CD14-positive monocyte (primary cell): ENCODE results near the gene EPS15. TPM values are rescaled to one million over a fixed set of nuclear protein-coding genes. Genes with fewer than 3 reads are reported as not detected.

ENCODE experiments used
- DNase-seq, 3 donors: peaks; one replicate each; pipeline ENCODE4 v3.0.0-alpha.2; 2011 to 2022
- H2AFZ ChIP-seq: 2 replicates; pipeline ENCODE4 v1.6.0; 2012; ENCODE audit warnings: mild to moderate bottlenecking, low read depth, low read length, inconsistent platforms; ENCODE audit not compliant: insufficient read depth, poor library complexity, severe bottlenecking
- H3K27ac ChIP-seq, 2 donors: 1 replicate in 1 of 2; 2 replicates in 1 of 2; pipeline ENCODE4 v1.5.1; 2012 to 2013; ENCODE audit warnings: low read length in 2 of 2, control low read depth in 1 of 2, inconsistent platforms in 1 of 2, low read depth in 1 of 2, mild to moderate bottlenecking in 1 of 2
- H3K27me3 ChIP-seq, 2 donors: one replicate each; pipeline versions ENCODE4 v1.6.0 to v1.6.1; 2011 to 2013; ENCODE audit warnings: low read length in 2 of 2; ENCODE audit not compliant: control insufficient read depth in 2 of 2, insufficient read depth in 2 of 2
- H3K36me3 ChIP-seq, 2 donors: replicated peaks in 1 of 2; 1 replicate in 1 of 2; 2 replicates in 1 of 2; pipeline versions ENCODE4 v1.5.1 to v1.6.1; 2012 to 2013; ENCODE audit warnings: low read length in 2 of 2, control low read depth in 1 of 2, inconsistent platforms in 1 of 2, mild to moderate bottlenecking in 1 of 2; ENCODE audit not compliant: insufficient read depth in 2 of 2, control insufficient read depth in 1 of 2
- H3K4me1 ChIP-seq, 2 donors: 1 replicate in 1 of 2; 2 replicates in 1 of 2; pipeline versions ENCODE4 v1.5.1 to v1.6.1; 2012 to 2013; ENCODE audit warnings: low read length in 2 of 2, control low read depth in 1 of 2, inconsistent platforms in 1 of 2, mild to moderate bottlenecking in 1 of 2, moderate library complexity in 1 of 2; ENCODE audit not compliant: insufficient read depth in 2 of 2, control insufficient read depth in 1 of 2
- H3K4me2 ChIP-seq: replicated peaks from 2 replicates; pipeline ENCODE3; 2012; ENCODE audit warnings: low read length, moderate library complexity, mild to moderate bottlenecking; ENCODE audit not compliant: poor library complexity, severe bottlenecking; ENCODE audit errors: extremely low read depth
- H3K4me3 ChIP-seq, 3 experiments: fragments of 200-600 bp in 1 of 3; sonication (generic) in 1 of 3; replicated peaks in 1 of 3; 1 replicate in 2 of 3; 2 replicates in 1 of 3; pipeline ENCODE4 v1.5.1; 2011 to 2013; ENCODE audit warnings: low read length in 3 of 3, mild to moderate bottlenecking in 3 of 3, control low read depth in 2 of 3, low read depth in 2 of 3, inconsistent platforms in 1 of 3, moderate library complexity in 1 of 3
- H3K79me2 ChIP-seq: 2 replicates; pipeline ENCODE4 v1.6.0; 2012; ENCODE audit warnings: mild to moderate bottlenecking, control low read depth, inconsistent platforms, low read length, moderate library complexity; ENCODE audit not compliant: insufficient read depth
- H3K9ac ChIP-seq: 2 replicates; pipeline ENCODE4 v1.6.0; 2017; ENCODE audit warnings: low read length, mild to moderate bottlenecking; ENCODE audit not compliant: insufficient read depth, poor library complexity, severe bottlenecking
- H3K9me3 ChIP-seq, 2 donors: replicated peaks in 1 of 2; 1 replicate in 1 of 2; 2 replicates in 1 of 2; pipeline versions ENCODE4 v1.5.1 to v1.6.1; 2012 to 2013; ENCODE audit warnings: low read length in 2 of 2, control low read depth in 1 of 2; ENCODE audit not compliant: control insufficient read depth in 1 of 2, insufficient read depth in 1 of 2
- H4K20me1 ChIP-seq: 2 replicates; pipeline ENCODE4 v1.6.0; 2012; ENCODE audit warnings: mild to moderate bottlenecking, low read length, control low read depth, moderate library complexity; ENCODE audit not compliant: insufficient read depth
- H3K27ac Mint-ChIP-seq, 7 donors: one replicate each; pipeline ENCODE4 v1.8.0; 2020; ENCODE audit warnings: mild to moderate bottlenecking in 7 of 7, mixed read lengths in 7 of 7, moderate library complexity in 6 of 7, inconsistent platforms in 2 of 7
- H3K27me3 Mint-ChIP-seq, 3 donors: one replicate each; pipeline ENCODE4 v1.8.0; 2021 to 2022; ENCODE audit warnings: low read depth in 3 of 3, mild to moderate bottlenecking in 3 of 3, mixed read lengths in 3 of 3, moderate library complexity in 3 of 3, inconsistent platforms in 1 of 3
- H3K36me3 Mint-ChIP-seq, 2 donors: one replicate each; pipeline ENCODE4 v1.8.0; 2020; ENCODE audit warnings: mixed read lengths in 2 of 2, inconsistent platforms in 1 of 2, mild to moderate bottlenecking in 1 of 2
- H3K4me1 Mint-ChIP-seq: one replicate; pipeline ENCODE4 v1.8.0; 2020; ENCODE audit warnings: mild to moderate bottlenecking, mixed read lengths
- H3K4me3 Mint-ChIP-seq, 2 donors: one replicate each; pipeline ENCODE4 v1.8.0; 2020; ENCODE audit warnings: mild to moderate bottlenecking in 2 of 2, mixed read lengths in 2 of 2, moderate library complexity in 1 of 2
- H3K9me3 Mint-ChIP-seq, 7 donors: one replicate each; pipeline ENCODE4 v1.8.0; 2020 to 2022; ENCODE audit warnings: mixed read lengths in 7 of 7, mild to moderate bottlenecking in 6 of 7, moderate library complexity in 6 of 7, inconsistent platforms in 2 of 7
- CTCF ChIP-seq: fragments of 200-600 bp; IDR thresholded peaks from one replicate; pipeline ENCODE4 v1.8.0; 2022; ENCODE audit warnings: antibody characterized with exemption, mild to moderate bottlenecking
- WGBS: methylation state at CpG from one replicate; pipeline ENCODE4 v1.1.5; 2013; ENCODE audit warnings: missing lambda C conversion rate; ENCODE audit not compliant: insufficient coverage; 5-methylcytosine and 5-hydroxymethylcytosine counted together
- intact Hi-C, 2 donors: fragments of 100-400 bp; cut with micrococcal nuclease; formaldehyde crosslinking; loops; one replicate each; pipeline versions ENCODE4 v1.15.0 to v1.15.1; 2023
- polyA plus RNA-seq, 3 donors: library from polyadenylated mRNA; depleted of rRNA in 1 of 3; unstranded in 2 of 3; stranded (reverse) in 1 of 3; fragments of 300-500 nt in 2 of 3; fragments of >200 nt in 1 of 3; fragmentation: Illumina TruSeq in 2 of 3; gene quantifications; 1 replicate in 2 of 3; 2 replicates in 1 of 3; pipeline ENCODE4 v1.2.3, GENCODE V29; 2012 to 2021

EPS15 gene
- polyA plus RNA-seq, 3 donors, result 26.7 to 53.6 (median 36.4) TPM

- Histone ChIP-seq H3K4me1 (peaks cover 19 to 24% of the 10 kb centered on the region in 2 donors), H2AFZ (no peak overlapping the region), H3K9ac (no peak overlapping the region), H3K36me3 (peaks cover 46 to 74% of the 10 kb centered on the region in 2 donors), H3K4me2 (no peak overlapping the region), H3K79me2 (peaks cover 4% of the 10 kb centered on the region), H3K27me3 (no peaks in the 10 kb centered on the region), H3K9me3 (no peaks in the 10 kb centered on the region), H4K20me1 (peaks cover 52% of the 10 kb centered on the region), H3K4me3 (no peak overlapping the region), H3K27ac (no peak overlapping the region)
- H3K36me3 Mint-ChIP-seq, result peaks cover 53 to 57% of the 10 kb centered on the region in 2 donors
- intact Hi-C loops, result no loop called here
- TF ChIP-seq CTCF, result no peak
- no peak overlapping the region for H3K4me3 Mint-ChIP-seq
- no peak for DNase-seq
- H3K27me3 Mint-ChIP-seq, result no peaks in the 10 kb centered on the region
- peaks cover 24% of the 10 kb centered on the region for H3K4me1 Mint-ChIP-seq
- H3K27ac Mint-ChIP-seq, result peak overlapping the region in 1 of 7 donors; percentile 33
- peaks cover 0 to 3% (median 0%) of the 10 kb centered on the region in 7 donors for H3K9me3 Mint-ChIP-seq
- whole genome bisulfite sequencing, result 95% methylated on average over 3 of the region's 3 CpGs
These were observed 49.5 kb downstream of the EPS15 start for GRCh38 chr1:51469518-51469917.

- H3K4me3 ChIP-seq, result no peak overlapping the region
- H3K4me3 Mint-ChIP-seq, result no peak overlapping the region
- H3K4me1 Mint-ChIP-seq, result no peaks in the 10 kb centered on the region
- H3K27ac ChIP-seq, result no peak overlapping the region
- H2AFZ ChIP-seq, result no peak overlapping the region
- no peaks in the 10 kb centered on the region for H3K27me3 ChIP-seq
- H3K36me3 ChIP-seq, result peaks cover 50 to 93% of the 10 kb centered on the region in 2 donors
- H3K9me3 ChIP-seq, result no peaks in the 10 kb centered on the region
- TF ChIP-seq CTCF, result no peak
- no peaks in the 10 kb centered on the region for H3K9me3 Mint-ChIP-seq
- H3K4me2 ChIP-seq, result no peak overlapping the region
- intact Hi-C loops, result no loop called here
- H3K27me3 Mint-ChIP-seq, result no peaks in the 10 kb centered on the region
- peaks cover 63 to 67% of the 10 kb centered on the region in 2 donors for H3K36me3 Mint-ChIP-seq
- no peak for DNase-seq
- H3K4me1 ChIP-seq, result no peaks in the 10 kb centered on the region
- no peak overlapping the region for H3K9ac ChIP-seq
- peaks cover 18% of the 10 kb centered on the region for H4K20me1 ChIP-seq
- WGBS, result no CpG with 5 or more reads among the region's 3 CpGs
- H3K79me2 ChIP-seq, result no peaks in the 10 kb centered on the region
- peak overlapping the region in 1 of 7 donors; percentile 12 for H3K27ac Mint-ChIP-seq
These were observed 54.2 kb downstream of the EPS15 start for GRCh38 chr1:51464828-51465227.
